HEK293 (cell line): ENCODE measurements around the gene CCDC149.

Source experiments
- CTCF ChIA-PET: fragments of 350-600 bp; formaldehyde crosslinking; extraction: SDS; loops from one replicate; lab custom pipeline; 2021; ENCODE audit warnings: antibody characterized with exemption; lab: Yijun Ruan, JAX
- POLR2A ChIA-PET: fragments of 300-600 bp; formaldehyde crosslinking; extraction: SDS; loops from one replicate; lab custom pipeline; 2020; ENCODE audit warnings: antibody characterized with exemption, inconsistent platforms; lab: Yijun Ruan, JAX
- H3K27ac ChIP-seq: fragments of 200-500 bp; sonication (Bioruptor generic); 2 replicates; pipeline ENCODE4 v1.5.1; 2014; ENCODE audit warnings: low read depth, low read length, control low read depth, inconsistent platforms; ENCODE audit errors: extremely low read depth
- H3K36me3 ChIP-seq, 2 experiments: fragments of 200-500 bp in 1 of 2; sonication (Bioruptor generic) in 1 of 2; 1 replicate in 1 of 2; 2 replicates in 1 of 2; pipeline ENCODE4 v1.5.1; 2014 to 2017; ENCODE audit warnings: inconsistent platforms in 2 of 2, low read length in 2 of 2; ENCODE audit not compliant: control insufficient read depth in 2 of 2, insufficient read depth in 1 of 2
- H3K4me1 ChIP-seq: fragments of 200-500 bp; sonication (Bioruptor generic); 2 replicates; pipeline ENCODE4 v1.5.1; 2014; ENCODE audit warnings: mild to moderate bottlenecking, low read length, inconsistent platforms; ENCODE audit not compliant: control insufficient read depth, insufficient read depth
- H3K4me3 ChIP-seq: 2 replicates; pipeline ENCODE4 v1.5.1; 2011; ENCODE audit warnings: low read depth, mild to moderate bottlenecking, control low read depth, low read length, moderate library complexity
- H3K9me3 ChIP-seq: fragments of 200-500 bp; sonication (Bioruptor generic); 2 replicates; pipeline ENCODE4 v1.5.1; 2014; ENCODE audit warnings: low read depth, low read length, inconsistent platforms; ENCODE audit not compliant: control insufficient read depth, insufficient read depth
- BCL11B ChIP-seq: fragments of 450-650 bp; formaldehyde crosslinking; IDR thresholded peaks from 2 replicates; pipeline ENCODE4 v1.5.1; 2016; ENCODE audit warnings: low read depth, missing biosample characterization, missing genetic modification characterization
- GFI1B ChIP-seq: fragments of 450-650 bp; formaldehyde crosslinking; IDR thresholded peaks from 2 replicates; pipeline ENCODE4 v1.5.1; 2016; ENCODE audit warnings: missing biosample characterization, missing genetic modification characterization
- MYNN ChIP-seq: fragments of 450-650 bp; formaldehyde crosslinking; IDR thresholded peaks from 2 replicates; pipeline ENCODE4 v1.5.1; 2016; ENCODE audit warnings: missing biosample characterization, missing genetic modification characterization, borderline replicate concordance
- SCRT1 ChIP-seq: fragments of 450-650 bp; formaldehyde crosslinking; IDR thresholded peaks from 2 replicates; pipeline ENCODE4 v1.5.1; 2016; ENCODE audit warnings: missing biosample characterization, missing genetic modification characterization, borderline replicate concordance
- SETDB1 ChIP-seq: IDR thresholded peaks from one replicate; pipeline ENCODE4 v1.6.1; 2017; ENCODE audit warnings: mild to moderate bottlenecking, low read length, moderate library complexity, mixed read lengths; ENCODE audit not compliant: insufficient read length
- TRIM28 ChIP-seq: IDR thresholded peaks from 2 replicates; pipeline ENCODE4 v1.6.1; 2011; ENCODE audit warnings: low read length, control low read depth, borderline replicate concordance
- ZBTB10 ChIP-seq: fragments of 450-650 bp; formaldehyde crosslinking; IDR thresholded peaks from 2 replicates; pipeline ENCODE4 v1.5.1; 2016; ENCODE audit warnings: missing biosample characterization, missing genetic modification characterization
- ZNF10 ChIP-seq: fragments of 450-650 bp; formaldehyde crosslinking; IDR thresholded peaks from 2 replicates; pipeline ENCODE4 v1.5.1; 2017; ENCODE audit warnings: missing biosample characterization, missing genetic modification characterization
- ZNF133 ChIP-seq: fragments of 450-650 bp; formaldehyde crosslinking; IDR thresholded peaks from 2 replicates; pipeline ENCODE4 v1.5.1; 2016; ENCODE audit warnings: missing biosample characterization, missing genetic modification characterization
- ZNF239 ChIP-seq: fragments of 450-650 bp; formaldehyde crosslinking; IDR thresholded peaks from 2 replicates; pipeline ENCODE4 v1.5.1; 2016; ENCODE audit warnings: missing biosample characterization, missing genetic modification characterization
- ZNF274 ChIP-seq, 2 experiments: fragments of 200-500 bp in 1 of 2; fragments of 450-650 bp in 1 of 2; sonication (Bioruptor generic) in 1 of 2; formaldehyde crosslinking in 1 of 2; IDR thresholded peaks; 2 replicates each; pipeline versions ENCODE4 v1.5.1 to v1.6.1; 2014 to 2016; ENCODE audit warnings: borderline replicate concordance in 1 of 2, inconsistent platforms in 1 of 2, low read length in 1 of 2, missing biosample characterization in 1 of 2, missing genetic modification characterization in 1 of 2
- ZNF37A ChIP-seq: fragments of 450-650 bp; IDR thresholded peaks from 2 replicates; pipeline ENCODE4 v1.5.1; 2018; ENCODE audit warnings: missing biosample characterization, missing genetic modification characterization
- ZNF394 ChIP-seq: fragments of 450-650 bp; formaldehyde crosslinking; IDR thresholded peaks from 2 replicates; pipeline ENCODE4 v1.5.1; 2016; ENCODE audit warnings: missing biosample characterization, missing genetic modification characterization, mild to moderate bottlenecking, moderate library complexity, borderline replicate concordance
- ZNF404 ChIP-seq: fragments of 450-650 bp; formaldehyde crosslinking; IDR thresholded peaks from 2 replicates; pipeline ENCODE4 v1.5.1; 2017; ENCODE audit warnings: missing biosample characterization, missing genetic modification characterization
- ZNF449 ChIP-seq: fragments of 450-650 bp; formaldehyde crosslinking; IDR thresholded peaks from 2 replicates; pipeline ENCODE4 v1.5.1; 2017; ENCODE audit warnings: missing biosample characterization, mild to moderate bottlenecking, missing genetic modification characterization, moderate library complexity
- ZNF529 ChIP-seq: fragments of 450-650 bp; formaldehyde crosslinking; IDR thresholded peaks from 2 replicates; pipeline ENCODE4 v1.5.1; 2017; ENCODE audit warnings: missing genetic modification characterization, missing biosample characterization; ENCODE audit not compliant: insufficient replicate concordance
- ZNF548 ChIP-seq: fragments of 450-650 bp; formaldehyde crosslinking; IDR thresholded peaks from 2 replicates; pipeline ENCODE4 v1.5.1; 2016; ENCODE audit warnings: missing biosample characterization, missing genetic modification characterization
- ZNF585B ChIP-seq: fragments of 450-650 bp; formaldehyde crosslinking; IDR thresholded peaks from 2 replicates; pipeline ENCODE4 v1.5.1; 2016; ENCODE audit warnings: missing biosample characterization, missing genetic modification characterization
- ZNF624 ChIP-seq: fragments of 450-650 bp; formaldehyde crosslinking; IDR thresholded peaks from 2 replicates; pipeline ENCODE4 v1.5.1; 2017; ENCODE audit warnings: missing biosample characterization, missing genetic modification characterization
- ZNF639 ChIP-seq: fragments of 450-650 bp; formaldehyde crosslinking; IDR thresholded peaks from 2 replicates; pipeline ENCODE4 v1.5.1; 2016; ENCODE audit warnings: missing biosample characterization, missing genetic modification characterization
- ZSCAN30 ChIP-seq: fragments of 450-650 bp; IDR thresholded peaks from 2 replicates; pipeline ENCODE4 v1.5.1; 2018; ENCODE audit warnings: missing biosample characterization, mild to moderate bottlenecking, missing genetic modification characterization, moderate library complexity
- TF ChIP-seq, protein P1 (sequence below): fragments of 450-650 bp; formaldehyde crosslinking; IDR thresholded peaks from 2 replicates; pipeline ENCODE4 v1.5.1; 2017; ENCODE audit warnings: missing biosample characterization, missing genetic modification characterization
- TF ChIP-seq, protein P2 (sequence below): fragments of 450-650 bp; formaldehyde crosslinking; optimal IDR thresholded peaks from 2 replicates; pipeline ENCODE3; 2016; ENCODE audit warnings: missing biosample characterization, mild to moderate bottlenecking, missing genetic modification characterization
- TF ChIP-seq, protein P3 (sequence below): fragments of 450-650 bp; formaldehyde crosslinking; IDR thresholded peaks from 2 replicates; pipeline ENCODE4 v1.5.1; 2016; ENCODE audit warnings: missing biosample characterization, missing genetic modification characterization

Gene CCDC149

DNA sequence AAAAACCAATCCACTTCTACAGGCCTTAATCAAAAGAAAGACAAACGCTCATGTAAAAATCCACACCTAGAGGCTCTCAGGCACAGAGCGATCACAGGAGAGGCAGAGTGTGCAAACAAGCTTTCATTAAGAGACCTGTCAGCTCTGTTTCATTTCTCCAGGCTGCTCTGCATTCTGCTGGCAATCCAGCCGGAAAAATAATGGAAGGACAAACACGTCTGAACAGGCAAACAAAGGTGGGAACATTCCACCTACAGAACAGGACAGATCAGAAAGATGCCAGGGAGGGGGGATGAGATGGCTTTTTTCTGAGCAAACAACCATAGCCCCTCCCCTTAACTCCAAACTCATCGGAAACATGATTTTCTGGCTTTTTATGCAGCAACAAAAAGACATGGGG lies 107.8 kb downstream of the CCDC149 start:
- ChIA-PET POLR2A (no interaction called here), CTCF (no interaction called here)

DNA sequence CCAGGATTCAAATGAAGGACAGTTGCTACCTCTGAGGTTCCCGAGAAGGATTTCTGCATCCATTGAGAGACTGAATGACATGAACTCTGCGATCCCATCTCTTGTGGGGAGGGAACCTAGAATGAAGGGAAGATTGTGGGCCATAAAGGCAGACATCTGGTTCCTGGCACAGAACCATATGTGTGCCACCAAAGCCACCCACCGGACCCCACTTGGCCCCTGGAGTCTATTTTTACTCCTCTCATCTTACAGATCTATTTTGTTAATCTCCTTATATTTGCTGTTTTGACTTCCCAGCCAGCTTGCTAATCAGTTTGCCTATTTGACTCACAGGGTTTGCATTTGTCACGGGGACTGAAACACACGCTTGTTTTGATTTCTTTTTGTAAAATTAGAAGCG lies 110.2 kb downstream of the CCDC149 start:
- ChIA-PET CTCF (no interaction called here), POLR2A (no interaction called here)
- Histone ChIP-seq H3K36me3 (no peaks in the 10 kb centered on the region), H3K9me3 (no peaks in the 10 kb centered on the region), H3K4me1 (no peaks in the 10 kb centered on the region)
- TF ChIP-seq ZBTB10 (tag by site-specific recombination) (no peak), SCRT1 (tag by site-specific recombination) (no peak), ZNF624 (no peak), ZNF585B (tag by site-specific recombination) (no peak), ZNF239 (no peak), SETDB1 (no peak), TRIM28 (no peak), ZNF639 (no peak), ZNF548 (tag by site-specific recombination) (no peak), ZSCAN30 (tag by site-specific recombination) (no peak), BCL11B (tag by site-specific recombination) (no peak), ZNF274 (IDR thresholded peaks at IDR 0.05; ENCODE audit: low read length) (no peak), ZNF274 (tag by site-specific recombination; IDR thresholded peaks at IDR 0.05; ENCODE audit: borderline replicate concordance) (no peak), GFI1B (no peak), ZNF404 (tag by site-specific recombination) (no peak), ZNF529 (no peak)
- TF ChIP-seq, protein P1, sequence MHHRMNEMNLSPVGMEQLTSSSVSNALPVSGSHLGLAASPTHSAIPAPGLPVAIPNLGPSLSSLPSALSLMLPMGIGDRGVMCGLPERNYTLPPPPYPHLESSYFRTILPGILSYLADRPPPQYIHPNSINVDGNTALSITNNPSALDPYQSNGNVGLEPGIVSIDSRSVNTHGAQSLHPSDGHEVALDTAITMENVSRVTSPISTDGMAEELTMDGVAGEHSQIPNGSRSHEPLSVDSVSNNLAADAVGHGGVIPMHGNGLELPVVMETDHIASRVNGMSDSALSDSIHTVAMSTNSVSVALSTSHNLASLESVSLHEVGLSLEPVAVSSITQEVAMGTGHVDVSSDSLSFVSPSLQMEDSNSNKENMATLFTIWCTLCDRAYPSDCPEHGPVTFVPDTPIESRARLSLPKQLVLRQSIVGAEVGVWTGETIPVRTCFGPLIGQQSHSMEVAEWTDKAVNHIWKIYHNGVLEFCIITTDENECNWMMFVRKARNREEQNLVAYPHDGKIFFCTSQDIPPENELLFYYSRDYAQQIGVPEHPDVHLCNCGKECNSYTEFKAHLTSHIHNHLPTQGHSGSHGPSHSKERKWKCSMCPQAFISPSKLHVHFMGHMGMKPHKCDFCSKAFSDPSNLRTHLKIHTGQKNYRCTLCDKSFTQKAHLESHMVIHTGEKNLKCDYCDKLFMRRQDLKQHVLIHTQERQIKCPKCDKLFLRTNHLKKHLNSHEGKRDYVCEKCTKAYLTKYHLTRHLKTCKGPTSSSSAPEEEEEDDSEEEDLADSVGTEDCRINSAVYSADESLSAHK (tag by site-specific recombination) = no peak
- TF ChIP-seq, protein P2, sequence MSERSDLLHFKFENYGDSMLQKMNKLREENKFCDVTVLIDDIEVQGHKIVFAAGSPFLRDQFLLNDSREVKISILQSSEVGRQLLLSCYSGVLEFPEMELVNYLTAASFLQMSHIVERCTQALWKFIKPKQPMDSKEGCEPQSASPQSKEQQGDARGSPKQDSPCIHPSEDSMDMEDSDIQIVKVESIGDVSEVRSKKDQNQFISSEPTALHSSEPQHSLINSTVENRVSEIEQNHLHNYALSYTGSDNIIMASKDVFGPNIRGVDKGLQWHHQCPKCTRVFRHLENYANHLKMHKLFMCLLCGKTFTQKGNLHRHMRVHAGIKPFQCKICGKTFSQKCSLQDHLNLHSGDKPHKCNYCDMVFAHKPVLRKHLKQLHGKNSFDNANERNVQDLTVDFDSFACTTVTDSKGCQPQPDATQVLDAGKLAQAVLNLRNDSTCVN = no peak
- TF ChIP-seq, all 188 proteins: peak for 0
- no peak overlapping the region for H3K4me3 ChIP-seq
- no peak overlapping the region for H3K27ac ChIP-seq

More for the DNA sequence above, 107.8 kb downstream of the CCDC149 start:
- Histone ChIP-seq H3K4me1 (no peaks in the 10 kb centered on the region), H3K27ac (no peak overlapping the region), H3K36me3 (no peaks in the 10 kb centered on the region), H3K9me3 (no peaks in the 10 kb centered on the region), H3K4me3 (no peak overlapping the region)
- TF ChIP-seq ZNF394 (tag by site-specific recombination) (no peak), ZNF548 (tag by site-specific recombination) (no peak), ZNF37A (no peak), MYNN (tag by site-specific recombination) (no peak), ZNF449 (no peak), ZNF133 (tag by site-specific recombination) (no peak), ZNF10 (tag by site-specific recombination) (no peak), ZNF239 (no peak)
- TF ChIP-seq, protein P3, sequence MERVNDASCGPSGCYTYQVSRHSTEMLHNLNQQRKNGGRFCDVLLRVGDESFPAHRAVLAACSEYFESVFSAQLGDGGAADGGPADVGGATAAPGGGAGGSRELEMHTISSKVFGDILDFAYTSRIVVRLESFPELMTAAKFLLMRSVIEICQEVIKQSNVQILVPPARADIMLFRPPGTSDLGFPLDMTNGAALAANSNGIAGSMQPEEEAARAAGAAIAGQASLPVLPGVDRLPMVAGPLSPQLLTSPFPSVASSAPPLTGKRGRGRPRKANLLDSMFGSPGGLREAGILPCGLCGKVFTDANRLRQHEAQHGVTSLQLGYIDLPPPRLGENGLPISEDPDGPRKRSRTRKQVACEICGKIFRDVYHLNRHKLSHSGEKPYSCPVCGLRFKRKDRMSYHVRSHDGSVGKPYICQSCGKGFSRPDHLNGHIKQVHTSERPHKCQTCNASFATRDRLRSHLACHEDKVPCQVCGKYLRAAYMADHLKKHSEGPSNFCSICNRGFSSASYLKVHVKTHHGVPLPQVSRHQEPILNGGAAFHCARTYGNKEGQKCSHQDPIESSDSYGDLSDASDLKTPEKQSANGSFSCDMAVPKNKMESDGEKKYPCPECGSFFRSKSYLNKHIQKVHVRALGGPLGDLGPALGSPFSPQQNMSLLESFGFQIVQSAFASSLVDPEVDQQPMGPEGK (tag by site-specific recombination) = no peak
